Duodenal mucosa (tissue), 2 donors: Measurements from ENCODE around the gene CNOT6L.

Source experiments
- H3K27ac ChIP-seq: one replicate; pipeline ENCODE4 v1.7.0; 2013; ENCODE audit warnings: low read depth, low read length
- H3K27me3 ChIP-seq, 2 donors: one replicate each; pipeline ENCODE4 v1.7.0; 2013; ENCODE audit warnings: low read length in 2 of 2, control low read depth in 1 of 2; ENCODE audit not compliant: insufficient read depth in 2 of 2, control insufficient read depth in 1 of 2
- H3K36me3 ChIP-seq, 2 donors: one replicate each; pipeline ENCODE4 v1.7.0; 2013; ENCODE audit warnings: low read length in 2 of 2, control low read depth in 1 of 2; ENCODE audit not compliant: insufficient read depth in 2 of 2, control insufficient read depth in 1 of 2
- H3K4me1 ChIP-seq, 2 donors: one replicate each; pipeline ENCODE4 v1.7.0; 2013; ENCODE audit warnings: low read length in 2 of 2, control low read depth in 1 of 2; ENCODE audit not compliant: insufficient read depth in 2 of 2, control insufficient read depth in 1 of 2
- H3K4me3 ChIP-seq, 2 donors: one replicate each; pipeline ENCODE4 v1.7.0; 2013; ENCODE audit warnings: low read length in 2 of 2, low read depth in 1 of 2
- H3K9ac ChIP-seq, 2 donors: one replicate each; pipeline ENCODE4 v1.7.0; 2013; ENCODE audit warnings: low read length in 2 of 2, low read depth in 1 of 2
- H3K9me3 ChIP-seq, 2 donors: one replicate each; pipeline ENCODE4 v1.7.0; 2013; ENCODE audit warnings: low read length in 2 of 2, control low read depth in 1 of 2; ENCODE audit not compliant: control insufficient read depth in 1 of 2

CNOT6L gene

DNA sequence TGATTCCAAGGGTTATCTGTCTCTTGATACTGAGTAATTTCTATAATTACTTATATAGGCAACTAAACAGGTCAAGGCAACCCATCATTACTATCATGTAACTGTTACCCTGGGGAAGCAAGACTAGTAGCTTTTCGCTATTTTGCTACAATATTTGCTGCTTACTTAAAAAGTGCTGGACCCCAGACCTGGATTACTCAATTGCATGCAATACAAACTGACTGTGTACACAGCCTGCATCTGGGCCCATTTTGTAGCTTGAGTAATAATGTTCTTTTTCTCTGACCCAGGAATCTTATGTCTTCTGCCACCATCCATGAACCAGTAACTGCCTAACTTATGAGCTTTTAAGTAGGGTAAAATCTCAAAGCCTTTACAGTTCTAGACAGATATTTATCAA, 53.4 kb downstream of the CNOT6L start:
- Histone ChIP-seq H3K9me3 (peaks cover 5 to 20% of the 10 kb centered on the region in 2 donors), H3K27me3 (no peaks in the 10 kb centered on the region), H3K36me3 (peaks cover 8 to 9% of the 10 kb centered on the region in 2 donors), H3K9ac (no peak overlapping the region), H3K4me3 (no peak overlapping the region), H3K27ac (no peak overlapping the region), H3K4me1 (no peaks in the 10 kb centered on the region)

GRCh38 chr4:77762531-77762930, 56.6 kb downstream of the CNOT6L start:
- Histone ChIP-seq H3K9me3 (peaks cover 5 to 20% of the 10 kb centered on the region in 2 donors), H3K4me1 (no peaks in the 10 kb centered on the region), H3K27me3 (no peaks in the 10 kb centered on the region), H3K4me3 (no peak overlapping the region), H3K36me3 (peaks cover 7 to 8% of the 10 kb centered on the region in 2 donors), H3K9ac (no peak overlapping the region), H3K27ac (no peak overlapping the region)

DNA sequence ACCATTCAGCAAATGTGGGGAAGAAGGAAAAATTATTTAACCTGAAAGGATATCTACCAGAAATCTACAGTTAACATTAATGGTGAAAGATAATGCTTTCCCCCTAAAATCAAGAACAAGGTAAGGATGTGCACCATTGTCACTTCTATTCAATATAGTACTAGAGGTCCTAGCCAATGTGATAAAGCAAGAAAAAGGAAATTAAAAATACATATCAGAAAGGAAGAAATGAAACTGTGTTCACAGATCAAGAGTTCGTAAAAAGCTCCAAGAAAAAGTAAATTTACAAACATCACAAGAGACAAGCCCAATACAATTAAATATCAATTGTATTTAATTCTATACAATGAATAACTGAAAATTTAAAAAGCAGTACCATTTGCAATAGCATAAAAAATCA, 57.6 kb downstream of the CNOT6L start:
- peaks cover 5 to 20% of the 10 kb centered on the region in 2 donors for H3K9me3 ChIP-seq
- no peak overlapping the region for H3K4me3 ChIP-seq
- H3K27ac ChIP-seq: no peak overlapping the region
- H3K27me3 ChIP-seq: no peaks in the 10 kb centered on the region
- no peak overlapping the region for H3K9ac ChIP-seq
- no peaks in the 10 kb centered on the region for H3K4me1 ChIP-seq
- H3K36me3 ChIP-seq: peaks cover 7 to 8% of the 10 kb centered on the region in 2 donors

DNA sequence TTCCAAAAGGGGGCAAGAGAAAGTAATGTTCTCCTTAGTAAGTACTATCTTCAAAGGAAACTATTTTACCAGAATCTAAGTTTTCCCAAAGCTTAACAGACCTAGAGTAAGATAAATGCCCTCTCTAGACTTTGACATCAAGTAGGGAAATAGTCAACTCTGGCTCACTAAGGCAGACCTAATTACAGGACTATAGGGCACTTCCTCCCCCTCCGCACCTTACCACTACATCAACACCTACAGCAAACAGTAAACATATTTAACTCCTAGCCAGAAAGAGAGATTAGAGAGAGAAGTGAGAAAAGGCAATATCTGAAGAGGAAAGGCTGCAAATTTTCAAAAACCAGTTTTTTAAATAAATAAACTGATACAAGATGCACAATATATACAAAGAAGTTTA, 60.4 kb downstream of the CNOT6L start:
- H3K4me1 ChIP-seq: no peaks in the 10 kb centered on the region
- H3K4me3 ChIP-seq: no peak overlapping the region
- peaks cover 3 to 10% of the 10 kb centered on the region in 2 donors for H3K36me3 ChIP-seq
- H3K27me3 ChIP-seq: no peaks in the 10 kb centered on the region
- no peak overlapping the region for H3K9ac ChIP-seq
- no peak overlapping the region for H3K27ac ChIP-seq
- H3K9me3 ChIP-seq: peaks cover 5 to 20% of the 10 kb centered on the region in 2 donors

DNA sequence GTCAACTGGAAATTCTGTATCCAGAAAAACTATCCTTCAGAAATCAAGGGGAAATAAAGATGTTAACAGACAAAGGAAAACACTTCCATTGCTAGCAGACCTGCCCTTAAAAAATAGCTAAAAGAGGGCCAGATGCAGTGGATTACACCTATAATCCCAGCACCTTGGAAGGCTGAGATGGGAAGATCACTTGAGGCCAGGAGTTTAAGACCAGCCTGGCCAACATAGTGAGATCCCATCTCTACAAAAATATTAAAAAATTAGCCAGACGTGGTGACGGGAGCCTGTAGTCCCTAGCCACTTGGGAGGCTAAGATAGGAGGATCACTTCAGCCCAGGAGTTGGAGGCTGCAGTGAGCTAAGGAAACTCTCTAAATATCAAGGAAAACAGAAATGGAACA, 67.4 kb downstream of the CNOT6L start:
- H3K9me3 ChIP-seq: peaks cover 5 to 7% of the 10 kb centered on the region in 2 donors
- no peak overlapping the region for H3K4me3 ChIP-seq
- H3K9ac ChIP-seq: no peak overlapping the region
- H3K4me1 ChIP-seq: no peaks in the 10 kb centered on the region
- no peaks in the 10 kb centered on the region for H3K27me3 ChIP-seq
- no peak overlapping the region for H3K27ac ChIP-seq
- H3K36me3 ChIP-seq: peaks cover 2 to 16% of the 10 kb centered on the region in 2 donors

DNA sequence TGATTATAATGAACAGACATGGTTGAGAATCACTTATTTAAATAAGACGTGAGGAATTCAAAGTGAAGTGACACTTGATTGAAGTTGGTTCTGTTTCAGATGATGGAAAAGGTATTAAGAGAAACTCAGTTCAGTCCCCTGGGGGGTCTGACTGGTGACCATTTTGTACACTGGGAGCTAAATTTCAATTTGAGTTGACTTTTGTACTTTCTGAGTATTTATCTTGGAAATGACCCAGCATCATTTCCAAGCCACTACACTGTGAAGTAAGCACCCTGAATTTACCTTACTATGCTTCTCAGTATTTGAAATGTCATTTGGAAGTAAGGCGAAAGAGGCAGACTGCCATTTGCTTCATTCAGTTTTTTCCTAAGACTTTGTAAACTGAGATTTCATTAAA, 73.4 kb downstream of the CNOT6L start:
- no peak overlapping the region for H3K27ac ChIP-seq
- peaks cover 5 to 30% of the 10 kb centered on the region in 2 donors for H3K36me3 ChIP-seq
- H3K27me3 ChIP-seq: no peaks in the 10 kb centered on the region
- no peaks in the 10 kb centered on the region for H3K9me3 ChIP-seq
- no peak overlapping the region for H3K4me3 ChIP-seq
- H3K4me1 ChIP-seq: no peaks in the 10 kb centered on the region
- H3K9ac ChIP-seq: no peak overlapping the region

GRCh38 chr4:77742054-77742453, 77.1 kb downstream of the CNOT6L start:
- no peak overlapping the region for H3K27ac ChIP-seq
- no peak overlapping the region for H3K4me3 ChIP-seq
- H3K4me1 ChIP-seq: no peaks in the 10 kb centered on the region
- H3K9ac ChIP-seq: no peak overlapping the region
- no peaks in the 10 kb centered on the region for H3K9me3 ChIP-seq
- H3K36me3 ChIP-seq: peaks cover 5 to 39% of the 10 kb centered on the region in 2 donors
- no peaks in the 10 kb centered on the region for H3K27me3 ChIP-seq

DNA sequence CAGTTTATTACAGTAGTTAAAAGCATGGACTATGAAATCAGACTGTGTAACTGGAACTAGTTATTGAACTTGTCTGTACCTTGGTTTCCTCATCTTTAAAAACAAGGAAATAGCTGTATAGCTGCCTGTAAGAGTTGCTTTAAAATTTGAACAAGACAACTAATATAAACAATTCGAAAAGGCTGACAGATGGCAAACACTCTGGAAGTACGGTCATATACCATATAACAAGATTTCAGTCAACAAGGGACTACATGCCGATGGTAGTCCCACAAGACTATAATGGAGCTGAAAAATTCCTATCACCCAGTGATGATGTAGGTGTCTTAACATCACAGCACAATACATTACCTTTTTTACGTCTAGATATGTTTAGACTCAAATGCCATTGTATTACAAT, 78.7 kb downstream of the CNOT6L start:
- Histone ChIP-seq H3K4me1 (peaks cover under 1 to 2% of the 10 kb centered on the region in 2 donors), H3K27ac (no peak overlapping the region), H3K9me3 (no peaks in the 10 kb centered on the region), H3K36me3 (peaks cover 5 to 34% of the 10 kb centered on the region in 2 donors), H3K27me3 (no peaks in the 10 kb centered on the region), H3K4me3 (no peak overlapping the region), H3K9ac (no peak overlapping the region)

DNA sequence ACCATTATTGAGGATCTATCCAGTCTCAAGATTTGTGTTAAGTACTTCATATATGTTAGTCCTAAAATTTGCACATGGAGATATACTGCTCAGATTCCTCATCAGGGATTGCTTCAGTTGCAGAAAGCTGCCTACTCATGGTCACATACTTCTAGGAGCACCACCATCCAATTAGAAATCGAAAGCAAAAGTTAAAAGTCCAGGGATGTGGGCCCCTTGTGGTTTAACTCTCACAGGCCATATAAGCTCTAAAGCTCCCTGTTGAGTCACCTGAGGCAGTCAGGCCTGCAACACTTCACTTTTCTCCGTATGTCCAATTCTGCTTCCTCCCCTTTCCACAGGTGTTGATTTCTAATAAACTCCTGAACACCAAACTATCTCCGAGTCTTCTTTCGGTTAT, 84.2 kb downstream of the CNOT6L start:
- H3K27me3 ChIP-seq: no peaks in the 10 kb centered on the region
- H3K4me3 ChIP-seq: peak overlapping the region; percentile 3 to 18
- peaks cover 6 to 28% of the 10 kb centered on the region in 2 donors for H3K36me3 ChIP-seq
- H3K9me3 ChIP-seq: no peaks in the 10 kb centered on the region
- H3K27ac ChIP-seq: no peak overlapping the region
- peaks cover 7 to 8% of the 10 kb centered on the region in 2 donors for H3K4me1 ChIP-seq
- no peak overlapping the region for H3K9ac ChIP-seq

DNA sequence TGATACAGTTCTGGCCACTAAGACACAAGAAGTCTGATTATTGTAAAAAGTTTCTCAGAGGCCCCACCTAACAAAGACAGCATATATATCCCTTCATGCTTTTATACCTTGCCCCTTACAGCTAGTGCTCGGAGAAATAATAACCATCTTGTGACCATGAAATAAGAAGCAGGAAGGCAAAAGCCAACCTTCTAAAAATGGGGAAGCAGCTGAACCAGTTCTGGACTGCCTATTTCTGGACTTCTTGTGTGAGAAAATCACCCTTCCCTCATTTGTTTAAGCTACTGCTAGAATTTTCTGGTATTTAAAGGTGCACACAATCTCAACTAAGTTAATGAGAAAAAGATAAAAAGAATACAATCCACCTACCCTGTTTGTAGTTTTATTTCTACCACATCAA, 87.5 kb downstream of the CNOT6L start:
- no peak overlapping the region for H3K4me3 ChIP-seq
- H3K27ac ChIP-seq: no peak overlapping the region
- H3K9ac ChIP-seq: no peak overlapping the region
- peaks cover 14 to 20% of the 10 kb centered on the region in 2 donors for H3K36me3 ChIP-seq
- no peaks in the 10 kb centered on the region for H3K9me3 ChIP-seq
- H3K4me1 ChIP-seq: peaks cover 7 to 15% of the 10 kb centered on the region in 2 donors
- H3K27me3 ChIP-seq: no peaks in the 10 kb centered on the region

GRCh38 chr4:77728420-77728819, 90.7 kb downstream of the CNOT6L start:
- no peak overlapping the region for H3K4me3 ChIP-seq
- H3K27ac ChIP-seq: no peak overlapping the region
- H3K27me3 ChIP-seq: no peaks in the 10 kb centered on the region
- no peaks in the 10 kb centered on the region for H3K9me3 ChIP-seq
- H3K36me3 ChIP-seq: peaks cover 19 to 37% of the 10 kb centered on the region in 2 donors
- H3K4me1 ChIP-seq: peaks cover 0 to 7% of the 10 kb centered on the region in 2 donors
- H3K9ac ChIP-seq: no peak overlapping the region
